ENCODE measurements around the gene FUCA1. TPM values are rescaled to one million over a fixed set of nuclear protein-coding genes. Genes with fewer than 3 reads are reported as not detected.

Gene FUCA1
- total and polyA plus RNA-seq, 2 of the 8 experiments (the other 6 are each of a cell fraction or from before 2014, with no cell fraction given), result 5.9 to 6.4 TPM

DNA sequence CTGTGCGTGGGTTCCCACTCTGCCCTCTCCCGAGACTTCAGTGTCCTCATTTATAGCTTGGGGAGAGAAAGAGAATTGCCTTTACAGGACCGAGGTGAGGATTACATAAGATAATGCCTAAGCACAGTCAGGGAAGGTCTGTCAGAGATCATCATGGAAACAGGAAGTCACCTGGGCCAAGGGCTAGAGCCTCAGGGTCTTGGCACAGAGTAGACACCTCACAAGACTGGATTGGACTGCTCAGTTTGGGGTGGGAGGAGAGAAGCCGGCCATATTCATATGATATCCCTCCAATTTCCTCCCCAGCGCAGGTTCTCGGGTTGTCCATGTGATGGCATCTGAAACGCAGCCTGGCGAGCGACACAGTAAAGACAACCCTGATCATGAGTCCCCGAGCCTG lies 41.3 kb upstream of the FUCA1 start (continued):
- TF ChIP-seq, protein P1, sequence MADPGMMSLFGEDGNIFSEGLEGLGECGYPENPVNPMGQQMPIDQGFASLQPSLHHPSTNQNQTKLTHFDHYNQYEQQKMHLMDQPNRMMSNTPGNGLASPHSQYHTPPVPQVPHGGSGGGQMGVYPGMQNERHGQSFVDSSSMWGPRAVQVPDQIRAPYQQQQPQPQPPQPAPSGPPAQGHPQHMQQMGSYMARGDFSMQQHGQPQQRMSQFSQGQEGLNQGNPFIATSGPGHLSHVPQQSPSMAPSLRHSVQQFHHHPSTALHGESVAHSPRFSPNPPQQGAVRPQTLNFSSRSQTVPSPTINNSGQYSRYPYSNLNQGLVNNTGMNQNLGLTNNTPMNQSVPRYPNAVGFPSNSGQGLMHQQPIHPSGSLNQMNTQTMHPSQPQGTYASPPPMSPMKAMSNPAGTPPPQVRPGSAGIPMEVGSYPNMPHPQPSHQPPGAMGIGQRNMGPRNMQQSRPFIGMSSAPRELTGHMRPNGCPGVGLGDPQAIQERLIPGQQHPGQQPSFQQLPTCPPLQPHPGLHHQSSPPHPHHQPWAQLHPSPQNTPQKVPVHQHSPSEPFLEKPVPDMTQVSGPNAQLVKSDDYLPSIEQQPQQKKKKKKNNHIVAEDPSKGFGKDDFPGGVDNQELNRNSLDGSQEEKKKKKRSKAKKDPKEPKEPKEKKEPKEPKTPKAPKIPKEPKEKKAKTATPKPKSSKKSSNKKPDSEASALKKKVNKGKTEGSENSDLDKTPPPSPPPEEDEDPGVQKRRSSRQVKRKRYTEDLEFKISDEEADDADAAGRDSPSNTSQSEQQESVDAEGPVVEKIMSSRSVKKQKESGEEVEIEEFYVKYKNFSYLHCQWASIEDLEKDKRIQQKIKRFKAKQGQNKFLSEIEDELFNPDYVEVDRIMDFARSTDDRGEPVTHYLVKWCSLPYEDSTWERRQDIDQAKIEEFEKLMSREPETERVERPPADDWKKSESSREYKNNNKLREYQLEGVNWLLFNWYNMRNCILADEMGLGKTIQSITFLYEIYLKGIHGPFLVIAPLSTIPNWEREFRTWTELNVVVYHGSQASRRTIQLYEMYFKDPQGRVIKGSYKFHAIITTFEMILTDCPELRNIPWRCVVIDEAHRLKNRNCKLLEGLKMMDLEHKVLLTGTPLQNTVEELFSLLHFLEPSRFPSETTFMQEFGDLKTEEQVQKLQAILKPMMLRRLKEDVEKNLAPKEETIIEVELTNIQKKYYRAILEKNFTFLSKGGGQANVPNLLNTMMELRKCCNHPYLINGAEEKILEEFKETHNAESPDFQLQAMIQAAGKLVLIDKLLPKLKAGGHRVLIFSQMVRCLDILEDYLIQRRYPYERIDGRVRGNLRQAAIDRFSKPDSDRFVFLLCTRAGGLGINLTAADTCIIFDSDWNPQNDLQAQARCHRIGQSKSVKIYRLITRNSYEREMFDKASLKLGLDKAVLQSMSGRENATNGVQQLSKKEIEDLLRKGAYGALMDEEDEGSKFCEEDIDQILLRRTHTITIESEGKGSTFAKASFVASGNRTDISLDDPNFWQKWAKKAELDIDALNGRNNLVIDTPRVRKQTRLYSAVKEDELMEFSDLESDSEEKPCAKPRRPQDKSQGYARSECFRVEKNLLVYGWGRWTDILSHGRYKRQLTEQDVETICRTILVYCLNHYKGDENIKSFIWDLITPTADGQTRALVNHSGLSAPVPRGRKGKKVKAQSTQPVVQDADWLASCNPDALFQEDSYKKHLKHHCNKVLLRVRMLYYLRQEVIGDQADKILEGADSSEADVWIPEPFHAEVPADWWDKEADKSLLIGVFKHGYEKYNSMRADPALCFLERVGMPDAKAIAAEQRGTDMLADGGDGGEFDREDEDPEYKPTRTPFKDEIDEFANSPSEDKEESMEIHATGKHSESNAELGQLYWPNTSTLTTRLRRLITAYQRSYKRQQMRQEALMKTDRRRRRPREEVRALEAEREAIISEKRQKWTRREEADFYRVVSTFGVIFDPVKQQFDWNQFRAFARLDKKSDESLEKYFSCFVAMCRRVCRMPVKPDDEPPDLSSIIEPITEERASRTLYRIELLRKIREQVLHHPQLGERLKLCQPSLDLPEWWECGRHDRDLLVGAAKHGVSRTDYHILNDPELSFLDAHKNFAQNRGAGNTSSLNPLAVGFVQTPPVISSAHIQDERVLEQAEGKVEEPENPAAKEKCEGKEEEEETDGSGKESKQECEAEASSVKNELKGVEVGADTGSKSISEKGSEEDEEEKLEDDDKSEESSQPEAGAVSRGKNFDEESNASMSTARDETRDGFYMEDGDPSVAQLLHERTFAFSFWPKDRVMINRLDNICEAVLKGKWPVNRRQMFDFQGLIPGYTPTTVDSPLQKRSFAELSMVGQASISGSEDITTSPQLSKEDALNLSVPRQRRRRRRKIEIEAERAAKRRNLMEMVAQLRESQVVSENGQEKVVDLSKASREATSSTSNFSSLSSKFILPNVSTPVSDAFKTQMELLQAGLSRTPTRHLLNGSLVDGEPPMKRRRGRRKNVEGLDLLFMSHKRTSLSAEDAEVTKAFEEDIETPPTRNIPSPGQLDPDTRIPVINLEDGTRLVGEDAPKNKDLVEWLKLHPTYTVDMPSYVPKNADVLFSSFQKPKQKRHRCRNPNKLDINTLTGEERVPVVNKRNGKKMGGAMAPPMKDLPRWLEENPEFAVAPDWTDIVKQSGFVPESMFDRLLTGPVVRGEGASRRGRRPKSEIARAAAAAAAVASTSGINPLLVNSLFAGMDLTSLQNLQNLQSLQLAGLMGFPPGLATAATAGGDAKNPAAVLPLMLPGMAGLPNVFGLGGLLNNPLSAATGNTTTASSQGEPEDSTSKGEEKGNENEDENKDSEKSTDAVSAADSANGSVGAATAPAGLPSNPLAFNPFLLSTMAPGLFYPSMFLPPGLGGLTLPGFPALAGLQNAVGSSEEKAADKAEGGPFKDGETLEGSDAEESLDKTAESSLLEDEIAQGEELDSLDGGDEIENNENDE (IDR thresholded peaks at IDR 0.05; ENCODE audit: insufficient replicate concordance, low read length), result no peak

All from H1 (cell line).